A673 (cell line): ENCODE data around the gene EEF1AKMT3. TPM values are rescaled to one million over a fixed set of nuclear protein-coding genes. Genes with fewer than 3 reads are reported as not detected.

ENCODE experiments used
- BruUV-seq: library from RNA; stranded (reverse); fragments of 400-500 nt; replicated peaks from 2 replicates; lab custom pipeline; 2021; lab: Mats Ljungman, UMichigan
- CTCF ChIA-PET: fragments of 300-600 bp; sonication (Branson Sonifier 250); formaldehyde crosslinking; loops from one replicate; lab custom pipeline; 2022; ENCODE audit warnings: antibody characterized with exemption; lab: Charles Lee
- POLR2A ChIA-PET: fragments of 300-600 bp; sonication (Branson Sonifier 250); formaldehyde crosslinking; loops from one replicate; lab custom pipeline; 2022; ENCODE audit warnings: antibody characterized with exemption; ENCODE audit not compliant: low non-redundant PET; lab: Charles Lee
- DNase-seq: peaks from one replicate; pipeline ENCODE4 v3.0.0-alpha.2; 2015; ENCODE audit warnings: low spot score
- H3K27ac ChIP-seq: fragments of 200-600 bp; sonication (generic); 2 replicates; pipeline ENCODE4 v1.5.1; 2016; ENCODE audit warnings: mixed run types, low read depth, mild to moderate bottlenecking, mixed read lengths, antibody characterized with exemption, low read length; ENCODE audit not compliant: poor library complexity, severe bottlenecking
- H3K27me3 ChIP-seq: fragments of 200-600 bp; sonication (generic); replicated peaks from 2 replicates; pipeline ENCODE4 v1.6.1; 2017; ENCODE audit warnings: mixed run types, low read depth, mild to moderate bottlenecking, mixed read lengths, antibody characterized with exemption, low read length; ENCODE audit not compliant: insufficient read depth, poor library complexity
- H3K36me3 ChIP-seq: fragments of 200-600 bp; sonication (generic); 2 replicates; pipeline ENCODE4 v1.6.1; 2016; ENCODE audit warnings: mixed run types, mild to moderate bottlenecking, mixed read lengths, antibody characterized with exemption, low read length; ENCODE audit not compliant: insufficient read depth, poor library complexity, severe bottlenecking
- H3K4me1 ChIP-seq: fragments of 200-600 bp; sonication (generic); 2 replicates; pipeline ENCODE4 v1.6.1; 2017; ENCODE audit warnings: mixed run types, mild to moderate bottlenecking, mixed read lengths, antibody characterized with exemption, low read length; ENCODE audit not compliant: insufficient read depth, poor library complexity, severe bottlenecking
- H3K4me3 ChIP-seq: fragments of 200-600 bp; sonication (generic); 2 replicates; pipeline ENCODE4 v1.5.1; 2016; ENCODE audit warnings: low read depth, mixed run types, mild to moderate bottlenecking, mixed read lengths, low read length; ENCODE audit not compliant: poor library complexity, severe bottlenecking
- H3K9me3 ChIP-seq: fragments of 200-600 bp; sonication (generic); 2 replicates; pipeline ENCODE4 v1.6.1; 2016; ENCODE audit warnings: mixed run types, low read depth, mild to moderate bottlenecking, mixed read lengths, antibody characterized with exemption, low read length; ENCODE audit not compliant: poor library complexity, severe bottlenecking
- CTCF ChIP-seq: fragments of 300-800, 200-600 bp; sonication (generic); conservative IDR thresholded peaks from 2 replicates; pipeline ENCODE4 v1.5.1; 2017; ENCODE audit warnings: low read depth, mild to moderate bottlenecking, antibody characterized with exemption, low read length, moderate library complexity, mixed read lengths
- EZH2 ChIP-seq: fragments of 200-600 bp; sonication (generic); IDR thresholded peaks from 2 replicates; pipeline ENCODE4 v1.6.1; 2017; ENCODE audit warnings: borderline replicate concordance, low read depth, mild to moderate bottlenecking, mixed read lengths, antibody characterized with exemption, low read length; ENCODE audit not compliant: poor library complexity, severe bottlenecking
- intact Hi-C: fragments of 100-400 bp; cut with micrococcal nuclease; formaldehyde crosslinking; loops from one replicate; pipeline ENCODE4 v1.10.0; 2022; ENCODE audit not compliant: unreplicated experiment
- total RNA-seq: library from RNA; stranded (reverse); gene quantifications from 2 replicates; pipeline ENCODE4 v1.2.3, GENCODE V29; 2021

The EEF1AKMT3 gene
- total RNA-seq, 1 experiment from 2014 or later = 5.3 TPM

GRCh38 chr12:57746025-57746424 is 26.4 kb upstream of the EEF1AKMT3 start:
- no peaks in the 10 kb centered on the region for H3K9me3 ChIP-seq
- H3K27me3 ChIP-seq = no peaks in the 10 kb centered on the region
- no TSS peak for BruUV-seq
- H3K27ac ChIP-seq = peak overlapping the region; percentile 97
- TF ChIP-seq CTCF = no peak
- TF ChIP-seq EZH2 = no peak
- peaks cover 43% of the 10 kb centered on the region for H3K36me3 ChIP-seq
- peaks cover 12% of the 10 kb centered on the region for H3K4me1 ChIP-seq
- peak overlapping the region; percentile 60 for H3K4me3 ChIP-seq
- no peak for DNase-seq
- intact Hi-C loops = no loop called here
- CTCF ChIA-PET = no interaction called here
- POLR2A ChIA-PET = no interaction called here

- BruUV-seq = no TSS peak
- TF ChIP-seq CTCF = no peak
- no peak for TF ChIP-seq EZH2
- CTCF ChIA-PET = no interaction called here
- Histone ChIP-seq H3K4me3 (no peak overlapping the region), H3K27ac (no peak overlapping the region), H3K27me3 (no peaks in the 10 kb centered on the region), H3K36me3 (peaks cover 44% of the 10 kb centered on the region), H3K9me3 (no peaks in the 10 kb centered on the region), H3K4me1 (peaks cover 27% of the 10 kb centered on the region)
- intact Hi-C loops = no loop called here
- DNase-seq = no peak
- POLR2A ChIA-PET = no interaction called here
Observed at GRCh38 chr12:57749061-57749460, 23.4 kb upstream of the EEF1AKMT3 start.

GRCh38 chr12:57750561-57751431 is 21.6 kb upstream of the EEF1AKMT3 start:
- peaks cover 29% of the 10 kb centered on the region for H3K4me1 ChIP-seq
- H3K9me3 ChIP-seq = no peaks in the 10 kb centered on the region
- peaks cover 44% of the 10 kb centered on the region for H3K36me3 ChIP-seq
- intact Hi-C loops = no loop called here
- BruUV-seq = no TSS peak
- no peak for TF ChIP-seq CTCF
- TF ChIP-seq EZH2 = no peak
- H3K4me3 ChIP-seq = peak overlapping the region; percentile 87
- ChIA-PET CTCF (no interaction called here), POLR2A (no interaction called here)
- H3K27me3 ChIP-seq = no peaks in the 10 kb centered on the region
- peak overlapping the region; percentile 93 for H3K27ac ChIP-seq
- no peak for DNase-seq
